HG03342 (cell line): Measurements from ENCODE around the gene ZNHIT2.
"Not testable (repeated sequence)": the region's sequence is repeated elsewhere in the genome, so short reads cannot be mapped to it uniquely, and the experiment has no call there.

Experiments
- ATAC-seq: cut with Tn5 transposase; IDR thresholded peaks from one replicate; pipeline ENCODE4 v1.9.1; 2021; ENCODE audit warnings: mild to moderate bottlenecking, moderate library complexity; ENCODE audit not compliant: unreplicated experiment

ZNHIT2 gene

GRCh38 chr11:65117206-65118096, at the start of gene ZNHIT2:
Gene ZNHIT2, minus strand, starts transcription at chr11:65117701. Its CDS starts 48 bp downstream, at chr11:65117653.
- peak; percentile 54 for ATAC-seq

GRCh38 chr11:65166893-65167292, 49.4 kb upstream of the ZNHIT2 start:
- ATAC-seq, result no peak

DNA sequence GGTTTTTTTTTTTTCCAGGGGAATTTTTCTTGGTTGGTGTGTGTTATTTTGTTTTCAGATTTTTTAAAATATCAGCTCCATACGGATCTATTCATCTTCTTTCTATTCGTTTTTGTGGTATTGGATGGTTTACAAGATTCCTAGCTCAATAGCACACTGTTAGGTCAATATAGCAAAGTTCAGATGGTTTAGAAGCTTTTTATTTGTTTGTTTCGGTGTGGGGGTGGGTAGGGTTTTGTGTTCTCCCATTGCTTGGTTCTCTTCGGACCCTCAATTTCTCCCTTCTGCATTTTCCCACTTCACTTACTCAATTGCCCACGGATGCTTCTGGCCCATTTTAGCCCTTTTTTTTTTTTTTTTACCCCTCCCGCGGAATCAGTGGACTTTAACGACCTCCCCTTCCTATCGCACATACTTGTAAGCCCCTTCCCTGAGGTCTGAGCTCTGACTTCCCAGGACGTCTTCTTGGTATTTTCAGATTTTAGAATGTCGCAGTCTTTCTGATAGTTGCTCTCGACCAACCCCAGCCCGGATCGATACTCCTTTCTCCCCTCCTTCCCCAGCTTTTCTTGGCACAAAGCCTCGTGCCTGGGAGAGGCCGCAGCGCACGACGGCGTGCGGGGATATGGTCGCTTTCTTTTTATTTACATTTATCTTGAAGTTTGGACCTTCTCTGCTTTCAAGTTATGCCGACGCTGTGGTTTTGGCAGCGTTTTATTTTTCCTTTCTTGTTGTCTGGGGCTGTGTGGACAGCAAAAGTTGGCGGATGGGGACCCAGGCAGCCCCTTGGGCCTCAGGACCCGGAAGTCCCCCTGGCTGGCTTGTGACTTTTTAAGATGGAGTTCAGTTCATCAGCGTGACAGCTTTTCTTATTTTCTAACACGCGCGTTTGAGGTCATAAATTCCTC, 48.2 kb upstream of the ZNHIT2 start:
- ATAC-seq, result no peak

GRCh38 chr11:65163684-65164083, 46.2 kb upstream of the ZNHIT2 start:
- ATAC-seq, result no peak

- ATAC-seq, result no peak
These were observed 43.1 kb upstream of the ZNHIT2 start for GRCh38 chr11:65160643-65161042.

- peak; percentile 62 for ATAC-seq
These were observed 41.5 kb upstream of the ZNHIT2 start for GRCh38 chr11:65159012-65159411.

GRCh38 chr11:65157336-65157735, 39.8 kb upstream of the ZNHIT2 start:
- ATAC-seq, result no peak

- no peak for ATAC-seq
These were observed 39.4 kb upstream of the ZNHIT2 start for GRCh38 chr11:65156926-65157325.

- no peak for ATAC-seq
These were observed 38.8 kb upstream of the ZNHIT2 start for GRCh38 chr11:65156256-65156655.

- no peak for ATAC-seq
These were observed 34.6 kb upstream of the ZNHIT2 start for GRCh38 chr11:65152122-65152521.

DNA sequence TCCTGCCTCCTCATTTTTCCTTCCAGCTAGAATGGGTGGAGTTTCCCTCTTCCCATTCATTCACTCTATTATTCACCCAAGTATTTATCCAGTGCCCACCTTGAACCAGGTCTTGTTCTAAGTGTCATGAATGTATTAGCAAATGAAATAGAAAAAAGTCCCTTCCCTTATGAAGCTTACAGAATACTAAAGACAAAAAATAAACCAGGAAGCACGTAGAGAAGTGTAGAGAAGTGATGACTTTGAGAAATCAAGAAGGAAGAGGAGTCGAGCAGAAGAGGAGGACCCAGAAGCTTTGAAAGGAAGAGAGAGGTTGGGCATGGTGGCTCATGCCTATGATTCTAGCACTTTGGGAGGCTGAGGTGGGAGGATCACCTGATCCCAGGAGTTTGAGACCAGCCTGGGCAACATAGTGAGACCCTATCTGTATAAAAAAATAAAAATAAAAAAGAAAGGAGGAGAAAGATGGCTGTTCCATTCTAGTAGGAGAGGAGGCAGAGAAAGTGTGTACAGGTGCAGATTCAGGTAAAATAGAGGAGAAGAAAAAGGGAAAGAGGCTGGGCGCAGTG, 33.9 kb upstream of the ZNHIT2 start:
- ATAC-seq, result no peak

GRCh38 chr11:65150509-65151299, 33.2 kb upstream of the ZNHIT2 start:
- ATAC-seq, result no peak

DNA sequence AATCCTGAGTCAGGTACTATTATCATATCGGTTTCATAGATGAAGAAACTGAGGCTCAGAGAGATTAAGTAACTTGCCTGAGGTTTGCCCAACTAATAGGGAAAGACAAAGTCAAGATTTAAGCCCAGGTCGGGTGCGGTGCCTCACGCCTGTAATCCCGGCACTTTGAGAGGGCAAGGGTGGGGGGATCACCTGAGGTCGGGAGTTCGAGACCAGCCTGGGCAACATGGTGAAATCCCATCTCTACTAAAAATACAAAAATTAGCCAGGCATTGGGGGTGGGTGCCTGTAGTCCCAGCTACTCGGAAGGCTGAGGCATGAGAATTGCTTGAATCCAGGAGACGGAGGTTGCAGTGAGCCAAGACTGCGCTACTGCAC, 32.6 kb upstream of the ZNHIT2 start:
- not testable (repeated sequence) for ATAC-seq

DNA sequence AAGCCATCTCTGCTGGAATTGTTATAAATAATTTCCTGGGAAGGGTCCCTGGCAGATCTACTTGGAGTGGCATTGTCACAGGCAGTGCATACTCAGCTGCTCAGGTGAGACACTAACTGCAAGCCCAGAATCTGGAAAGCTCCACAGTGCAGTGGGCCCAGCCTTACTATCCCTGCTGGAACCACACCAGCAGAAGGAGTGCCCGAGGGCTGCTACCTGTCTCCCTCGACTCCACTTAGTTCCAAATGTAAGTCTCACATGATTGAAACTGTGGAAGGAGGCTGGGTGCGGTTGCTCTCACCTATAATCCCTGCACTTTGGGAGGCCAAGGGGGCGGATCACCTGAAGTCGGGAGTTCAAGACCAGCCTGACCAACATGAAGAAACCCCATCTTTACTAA, 31.2 kb upstream of the ZNHIT2 start:
- ATAC-seq, result no peak

GRCh38 chr11:65147352-65148075, 30.0 kb upstream of the ZNHIT2 start:
- no peak for ATAC-seq

DNA sequence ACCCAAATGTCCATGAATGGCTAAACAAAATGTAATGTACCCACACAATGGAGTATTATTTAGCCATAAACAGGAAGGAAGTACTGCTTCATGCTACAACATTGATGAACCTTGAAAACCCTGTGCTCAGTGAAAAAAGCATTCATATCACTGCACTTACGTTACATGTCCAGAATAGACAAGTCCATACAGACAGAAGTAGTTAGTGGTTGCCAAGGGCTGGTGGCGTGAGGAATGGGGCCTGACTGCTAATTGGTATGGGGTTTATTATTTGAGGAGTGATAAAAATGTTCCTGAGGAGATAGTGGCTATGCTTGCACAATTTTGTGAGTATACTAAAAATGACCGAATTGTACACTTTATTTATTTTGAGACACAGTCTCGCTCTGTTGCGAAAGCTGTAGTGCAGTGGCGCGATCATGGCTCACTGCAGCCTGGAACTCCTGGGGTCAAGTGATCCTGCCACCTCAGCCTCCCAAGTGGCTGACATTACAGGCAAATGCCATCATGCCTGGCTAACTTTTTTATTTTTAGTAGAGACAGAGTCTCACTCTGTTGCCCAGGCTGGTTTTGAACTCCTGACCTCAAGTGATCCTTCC, 24.5 kb upstream of the ZNHIT2 start:
- ATAC-seq, result no peak

- no peak for ATAC-seq
These were observed 19.1 kb upstream of the ZNHIT2 start for GRCh38 chr11:65136515-65137096.

DNA sequence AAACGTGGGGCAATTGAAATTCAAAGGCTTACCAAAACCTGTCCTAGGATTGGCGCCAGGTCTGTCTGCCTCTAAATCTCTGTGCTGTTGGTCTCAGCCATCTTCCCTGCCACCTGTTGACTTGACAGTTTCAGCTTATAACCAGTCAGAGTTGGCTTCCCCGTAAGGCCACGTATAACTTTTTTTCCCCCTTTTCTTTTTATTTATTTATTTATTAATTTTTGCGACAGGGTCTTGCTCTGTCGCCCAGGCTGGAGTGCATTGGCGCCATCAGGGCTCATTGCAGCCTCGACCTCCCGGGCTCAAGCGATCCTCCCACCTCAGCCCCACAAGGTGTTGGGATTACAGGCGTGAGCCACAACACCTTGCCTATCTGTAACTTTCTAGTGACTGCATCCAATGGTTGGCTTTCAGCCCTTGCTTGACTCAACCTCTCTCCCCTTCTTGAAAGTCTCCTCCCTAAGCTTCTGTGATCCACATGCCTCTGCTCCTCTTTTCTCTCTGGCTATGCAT, 18.2 kb upstream of the ZNHIT2 start:
- ATAC-seq, result no peak
